Skin epidermis (tissue), 12 donors: Measurements from ENCODE around the gene ATP7A.
"Not testable (repeated sequence)": the region's sequence is repeated elsewhere in the genome, so short reads cannot be mapped to it uniquely, and the experiment has no call there.

Source experiments
- H3K27ac ChIP-seq, 21 experiments: fragments of 200-600 bp; sonication (generic) in 11 of 21; one replicate each; pipeline ENCODE4 v1.5.0; 2020; ENCODE audit warnings: mild to moderate bottlenecking in 3 of 21, inconsistent platforms in 2 of 21, moderate library complexity in 2 of 21
- H3K4me3 ChIP-seq, 7 experiments: fragments of 200-600 bp; sonication (generic) in 2 of 7; one replicate each; pipeline ENCODE4 v1.5.0; 2020; ENCODE audit warnings: inconsistent platforms in 2 of 7, mild to moderate bottlenecking in 2 of 7, moderate library complexity in 1 of 7

ATP7A gene

GRCh38 chrX:77910108-77910840 lies at the start of gene ATP7A:
Gene ATP7A, plus strand, starts transcription at chrX:77910693. Its CDS starts 60,949 bp downstream, at chrX:77971642.
- peak within 1 kb of the TSS in 20 of 21 experiments; percentile 32 to 85 (median 74) for H3K27ac ChIP-seq
- H3K4me3 ChIP-seq = peak within 1 kb of the TSS; percentile 31 to 55 (median 47)

- Histone ChIP-seq H3K4me3 (no peak overlapping the region), H3K27ac (no peak overlapping the region)
These were observed 35.1 kb upstream of the ATP7A start for GRCh38 chrX:77875372-77875771.

GRCh38 chrX:77881418-77881817 lies 29.1 kb upstream of the ATP7A start:
- not testable (repeated sequence) for H3K4me3 ChIP-seq, H3K27ac ChIP-seq

- Histone ChIP-seq H3K4me3 (no peak overlapping the region), H3K27ac (no peak overlapping the region)
These were observed 17.6 kb upstream of the ATP7A start for GRCh38 chrX:77892887-77893286.

GRCh38 chrX:77893713-77894112 lies 16.8 kb upstream of the ATP7A start:
- Histone ChIP-seq H3K27ac (no peak overlapping the region), H3K4me3 (peak overlapping the region in 2 of 7 experiments; percentile 55)

- Histone ChIP-seq H3K4me3 (peak within 1 kb of the TSS; percentile 43 to 64 (median 55)), H3K27ac (peak within 1 kb of the TSS in 20 of 21 experiments; percentile 60 to 92 (median 85))
These were observed 15.3 kb upstream of the ATP7A start, which contains the start of gene MAGT1 for GRCh38 chrX:77894921-77895886. Gene MAGT1, minus strand, starts transcription at chrX:77895435. Its CDS starts 25 bp downstream, at chrX:77895410.

GRCh38 chrX:77899081-77899828 lies 11.2 kb upstream of the ATP7A start, which contains the start of gene COX7B:
Gene COX7B, plus strand, starts transcription at chrX:77899468. Its CDS starts 86 bp downstream, at chrX:77899554.
- peak within 1 kb of the TSS; percentile 41 to 63 (median 51) for H3K4me3 ChIP-seq

GRCh38 chrX:77900688-77901087 lies 9.8 kb upstream of the ATP7A start:
- H3K4me3 ChIP-seq = peak overlapping the region; percentile 41 to 63 (median 51)
- H3K27ac ChIP-seq = peak overlapping the region in 11 of 21 experiments; percentile 59 to 91 (median 80)

More at GRCh38 chrX:77899081-77899828, 11.2 kb upstream of the ATP7A start, which contains the start of gene COX7B:
- peak within 1 kb of the TSS in 20 of 21 experiments; percentile 64 to 91 (median 80) for H3K27ac ChIP-seq

GRCh38 chrX:77901506-77901905 lies 9.0 kb upstream of the ATP7A start:
- H3K4me3 ChIP-seq = no peak overlapping the region
- H3K27ac ChIP-seq = no peak overlapping the region

GRCh38 chrX:77917294-77917933 lies 6.9 kb downstream of the ATP7A start:
- H3K27ac ChIP-seq = peak overlapping the region in 7 of 21 experiments; percentile 10 to 68 (median 32)
- H3K4me3 ChIP-seq = no peak overlapping the region

- no peak overlapping the region for H3K4me3 ChIP-seq
These were observed 8.1 kb downstream of the ATP7A start for GRCh38 chrX:77918568-77918967.

GRCh38 chrX:77919370-77919769 lies 8.9 kb downstream of the ATP7A start:
- H3K4me3 ChIP-seq, H3K27ac ChIP-seq: not testable (repeated sequence)

More at GRCh38 chrX:77918568-77918967, 8.1 kb downstream of the ATP7A start:
- H3K27ac ChIP-seq = peak overlapping the region in 5 of 21 experiments; percentile 14 to 68 (median 33)

- H3K4me3 ChIP-seq = no peak overlapping the region
- H3K27ac ChIP-seq = no peak overlapping the region
These were observed 12.3 kb downstream of the ATP7A start for GRCh38 chrX:77922787-77923186.

GRCh38 chrX:77924320-77924859 lies 13.9 kb downstream of the ATP7A start:
- no peak overlapping the region for H3K4me3 ChIP-seq
- H3K27ac ChIP-seq = no peak overlapping the region

GRCh38 chrX:77925764-77926163 lies 15.3 kb downstream of the ATP7A start:
- Histone ChIP-seq H3K4me3 (no peak overlapping the region), H3K27ac (no peak overlapping the region)

- H3K4me3 ChIP-seq = no peak overlapping the region
- no peak overlapping the region for H3K27ac ChIP-seq
These were observed 20.1 kb downstream of the ATP7A start for GRCh38 chrX:77930581-77930980.

- Histone ChIP-seq H3K4me3 (no peak overlapping the region), H3K27ac (no peak overlapping the region)
These were observed 25.4 kb downstream of the ATP7A start for GRCh38 chrX:77935886-77936285.

- Histone ChIP-seq H3K27ac (no peak overlapping the region), H3K4me3 (no peak overlapping the region)
These were observed 25.8 kb downstream of the ATP7A start for GRCh38 chrX:77936299-77936698.

- Histone ChIP-seq H3K4me3 (no peak overlapping the region), H3K27ac (no peak overlapping the region)
These were observed 26.8 kb downstream of the ATP7A start for GRCh38 chrX:77937291-77937690.
